Stimulated activated CD8-positive, alpha-beta memory T cell treated with anti-CD3 and anti-CD28 coated beads, Interleukin-7, amount 100 ng/mL, for 48 hours (primary cell): ENCODE results near the gene TRPT1.

Experiments
- DNase-seq, 2 donors: peaks; one replicate each; pipeline ENCODE4 v3.0.0-alpha.2; 2020; ENCODE audit warnings: low read depth in 1 of 2; ENCODE audit errors: extremely low read depth in 1 of 2

TRPT1 gene

GRCh38 chr11:64225608-64226506 lies at the start of gene TRPT1, which contains the start of gene NUDT22:
TRPT1 (minus strand) TSS chr11:64226186; CDS start chr11:64225860, 326 bp downstream.
NUDT22 (plus strand) TSS chr11:64226274; CDS start chr11:64226653, 379 bp downstream.
- DNase-seq = peak; percentile 85 to 87

GRCh38 chr11:64275031-64275800 lies 49.2 kb upstream of the TRPT1 start:
- no peak for DNase-seq

- peak; percentile 98 for DNase-seq
Observed at GRCh38 chr11:64269540-64270220, 43.7 kb upstream of the TRPT1 start.

GRCh38 chr11:64268893-64269539 lies 43.0 kb upstream of the TRPT1 start:
- DNase-seq = peak in 1 of 2 donors; percentile 14

GRCh38 chr11:64268025-64268892 lies 42.3 kb upstream of the TRPT1 start:
- DNase-seq = no peak

GRCh38 chr11:64267207-64267945 lies 41.4 kb upstream of the TRPT1 start:
- no peak for DNase-seq

GRCh38 chr11:64266339-64266738 lies 40.4 kb upstream of the TRPT1 start:
- no peak for DNase-seq

GRCh38 chr11:64265176-64266160 lies 39.5 kb upstream of the TRPT1 start:
- no peak for DNase-seq

GRCh38 chr11:64264371-64264852 lies 38.4 kb upstream of the TRPT1 start:
- DNase-seq = no peak

- no peak for DNase-seq
Observed at GRCh38 chr11:64263947-64264317, 37.9 kb upstream of the TRPT1 start.

- DNase-seq = no peak
Observed at GRCh38 chr11:64263021-64263946, 37.3 kb upstream of the TRPT1 start.

- no peak for DNase-seq
Observed at GRCh38 chr11:64262271-64263002, 36.5 kb upstream of the TRPT1 start.

- no peak for DNase-seq
Observed at GRCh38 chr11:64261556-64262080, 35.6 kb upstream of the TRPT1 start.

- DNase-seq = no peak
Observed at GRCh38 chr11:64260147-64260708, 34.2 kb upstream of the TRPT1 start.

GRCh38 chr11:64259533-64260067 lies 33.6 kb upstream of the TRPT1 start:
- DNase-seq = no peak
